MM.1S (cell line): ENCODE measurements around the gene FAM200B.

ENCODE experiments used
- DNase-seq: peaks from one replicate; pipeline ENCODE4 v3.0.0-alpha.2; 2015
- H2AFZ ChIP-seq: fragments of 300-600 bp; sonication (generic); 2 replicates; pipeline ENCODE4 v1.6.0; 2016; ENCODE audit warnings: antibody characterized with exemption, low read length
- H3F3A ChIP-seq: fragments of 300-600 bp; sonication (generic); 2 replicates; pipeline ENCODE4 v1.6.1; 2016; ENCODE audit warnings: mild to moderate bottlenecking, antibody characterized with exemption, low read length, moderate library complexity, mixed read lengths; ENCODE audit not compliant: insufficient read depth
- H3K27ac ChIP-seq: fragments of 300-600 bp; sonication (generic); 2 replicates; pipeline ENCODE4 v1.5.1; 2016; ENCODE audit warnings: mild to moderate bottlenecking, low read length
- H3K27me3 ChIP-seq: fragments of 300-600 bp; sonication (generic); replicated peaks from 2 replicates; pipeline ENCODE4 v1.6.0; 2016; ENCODE audit warnings: low read length; ENCODE audit not compliant: insufficient read depth
- H3K36me3 ChIP-seq: fragments of 300-600 bp; sonication (generic); replicated peaks from 2 replicates; pipeline ENCODE4 v1.6.1; 2016; ENCODE audit warnings: mild to moderate bottlenecking, low read length, mixed read lengths; ENCODE audit not compliant: insufficient read depth
- H3K4me1 ChIP-seq: fragments of 300-600 bp; sonication (generic); 2 replicates; pipeline ENCODE4 v1.6.1; 2016; ENCODE audit warnings: low read length, mixed read lengths
- H3K4me2 ChIP-seq: fragments of 300-600 bp; sonication (generic); 2 replicates; pipeline ENCODE4 v1.6.0; 2016; ENCODE audit warnings: low read depth, low read length
- H3K4me3 ChIP-seq: fragments of 300-600 bp; sonication (generic); 2 replicates; pipeline ENCODE4 v1.5.1; 2016; ENCODE audit warnings: low read length, mixed read lengths
- H3K79me2 ChIP-seq: fragments of 300-600 bp; sonication (generic); 2 replicates; pipeline ENCODE4 v1.6.1; 2016; ENCODE audit warnings: mixed run types, low read length, mixed read lengths
- H3K9ac ChIP-seq: fragments of 300-600 bp; sonication (generic); 2 replicates; pipeline ENCODE4 v1.6.1; 2016; ENCODE audit warnings: low read length, mixed read lengths
- H3K9me2 ChIP-seq: fragments of 300-600 bp; sonication (generic); replicated peaks from 2 replicates; pipeline ENCODE4 v1.6.1; 2016; ENCODE audit warnings: mild to moderate bottlenecking, low read length, mixed read lengths; ENCODE audit not compliant: insufficient read depth
- H3K9me3 ChIP-seq: fragments of 300-600 bp; sonication (generic); replicated peaks from 2 replicates; pipeline ENCODE4 v1.6.1; 2016; ENCODE audit warnings: mild to moderate bottlenecking, low read length, mixed read lengths; ENCODE audit not compliant: insufficient read depth
- H4K20me1 ChIP-seq: fragments of 300-600 bp; sonication (generic); 2 replicates; pipeline ENCODE4 v1.6.1; 2016; ENCODE audit warnings: mild to moderate bottlenecking, low read length, moderate library complexity, mixed read lengths; ENCODE audit not compliant: insufficient read depth
- EZH2 ChIP-seq: fragments of 300-600 bp; sonication (generic); optimal IDR thresholded peaks from 2 replicates; pipeline ENCODE3; 2017; ENCODE audit warnings: low read depth, mild to moderate bottlenecking, antibody characterized with exemption, low read length, mixed read lengths
- EZH2phosphoT487 ChIP-seq: fragments of 300-600 bp; sonication (generic); IDR thresholded peaks from 2 replicates; pipeline ENCODE4 v1.6.1; 2018; ENCODE audit warnings: antibody characterized with exemption, low read length
- TF ChIP-seq, protein P1 (sequence below): fragments of 300-600 bp; sonication (generic); IDR thresholded peaks from 2 replicates; pipeline ENCODE4 v1.5.1; 2016; ENCODE audit warnings: antibody characterized with exemption, low read length, mixed read lengths

Gene FAM200B

DNA sequence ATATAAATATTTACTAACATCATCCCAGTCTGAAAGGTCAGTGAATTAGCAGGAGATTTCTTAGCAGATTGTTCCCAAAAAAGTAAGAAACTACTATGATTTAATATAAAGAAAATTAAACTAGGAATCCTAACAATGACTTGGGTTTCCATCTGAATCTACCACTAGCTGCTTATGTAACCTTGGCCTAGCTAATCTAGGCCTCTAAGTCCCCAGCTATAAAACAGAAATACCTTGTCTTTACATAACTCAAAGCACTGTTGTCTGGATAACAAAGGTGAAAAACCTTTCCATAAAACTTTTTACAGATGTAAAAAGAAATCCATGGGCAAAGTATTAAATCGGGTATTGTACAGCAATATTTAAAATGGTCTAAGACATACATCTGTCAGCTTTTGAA lies 29.4 kb upstream of the FAM200B start:
- no peak for DNase-seq
- Histone ChIP-seq H3K27ac (no peak overlapping the region), H3K27me3 (no peaks in the 10 kb centered on the region), H3K4me1 (peaks cover 34% of the 10 kb centered on the region), H3K9me2 (no peaks in the 10 kb centered on the region), H3K4me3 (0 out of 2 replicates have a peak overlapping the region, but pooled peaks have one; percentile 16), H3K9me3 (no peaks in the 10 kb centered on the region), H3K79me2 (peaks cover 75% of the 10 kb centered on the region), H3K36me3 (no peaks in the 10 kb centered on the region), H2AFZ (no peak overlapping the region), H4K20me1 (no peaks in the 10 kb centered on the region; the same call in 1 of the 2 replicates), H3K4me2 (peak overlapping the region; percentile 98), H3K9ac (no peak overlapping the region), H3F3A (peaks cover 32% of the 10 kb centered on the region)
- TF ChIP-seq EZH2 (no peak), EZH2phosphoT487 (no peak)
- TF ChIP-seq, protein P1, sequence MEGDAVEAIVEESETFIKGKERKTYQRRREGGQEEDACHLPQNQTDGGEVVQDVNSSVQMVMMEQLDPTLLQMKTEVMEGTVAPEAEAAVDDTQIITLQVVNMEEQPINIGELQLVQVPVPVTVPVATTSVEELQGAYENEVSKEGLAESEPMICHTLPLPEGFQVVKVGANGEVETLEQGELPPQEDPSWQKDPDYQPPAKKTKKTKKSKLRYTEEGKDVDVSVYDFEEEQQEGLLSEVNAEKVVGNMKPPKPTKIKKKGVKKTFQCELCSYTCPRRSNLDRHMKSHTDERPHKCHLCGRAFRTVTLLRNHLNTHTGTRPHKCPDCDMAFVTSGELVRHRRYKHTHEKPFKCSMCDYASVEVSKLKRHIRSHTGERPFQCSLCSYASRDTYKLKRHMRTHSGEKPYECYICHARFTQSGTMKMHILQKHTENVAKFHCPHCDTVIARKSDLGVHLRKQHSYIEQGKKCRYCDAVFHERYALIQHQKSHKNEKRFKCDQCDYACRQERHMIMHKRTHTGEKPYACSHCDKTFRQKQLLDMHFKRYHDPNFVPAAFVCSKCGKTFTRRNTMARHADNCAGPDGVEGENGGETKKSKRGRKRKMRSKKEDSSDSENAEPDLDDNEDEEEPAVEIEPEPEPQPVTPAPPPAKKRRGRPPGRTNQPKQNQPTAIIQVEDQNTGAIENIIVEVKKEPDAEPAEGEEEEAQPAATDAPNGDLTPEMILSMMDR = no peak

GRCh38 chr4:15652841-15653240 lies 28.8 kb upstream of the FAM200B start:
- no peaks in the 10 kb centered on the region for H3K9me3 ChIP-seq
- no peaks in the 10 kb centered on the region for H4K20me1 ChIP-seq
- DNase-seq = no peak
- H3F3A ChIP-seq = peaks cover 32% of the 10 kb centered on the region
- peak overlapping the region; percentile 98 for H3K4me2 ChIP-seq
- H3K4me1 ChIP-seq = peaks cover 34% of the 10 kb centered on the region
- H2AFZ ChIP-seq = no peak overlapping the region
- no peaks in the 10 kb centered on the region for H3K9me2 ChIP-seq
- no peaks in the 10 kb centered on the region for H3K27me3 ChIP-seq
- H3K9ac ChIP-seq = peak overlapping the region; percentile 75; the same call in 1 of the 2 replicates
- peaks cover 69% of the 10 kb centered on the region for H3K79me2 ChIP-seq
- no peak overlapping the region for H3K27ac ChIP-seq
- TF ChIP-seq, protein P1 = no peak
- TF ChIP-seq EZH2phosphoT487 = no peak
- TF ChIP-seq EZH2 = no peak
- H3K4me3 ChIP-seq = peak overlapping the region; percentile 86
- H3K36me3 ChIP-seq = no peaks in the 10 kb centered on the region

DNA sequence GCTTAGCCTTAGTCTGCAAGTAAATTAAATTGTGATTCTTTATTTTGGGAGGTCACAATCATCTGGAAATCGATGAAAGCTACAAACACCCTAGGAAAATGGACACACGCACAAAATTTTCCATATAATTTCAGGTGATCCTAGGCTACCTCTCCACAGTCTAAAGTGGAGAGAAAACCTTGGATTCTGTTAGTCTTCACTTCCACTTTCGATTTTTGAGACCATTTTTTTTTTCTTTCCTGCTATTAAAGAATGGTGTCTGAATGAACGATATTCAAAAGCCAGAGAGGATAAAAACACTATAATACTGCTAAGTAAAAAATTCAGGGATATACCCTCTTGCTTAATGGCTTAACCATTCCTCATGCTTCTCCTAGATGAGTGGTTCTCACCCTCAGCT lies 28.2 kb upstream of the FAM200B start:
- peaks cover 63% of the 10 kb centered on the region for H3K79me2 ChIP-seq
- H3K27ac ChIP-seq = peak overlapping the region; percentile 44; the same call in 1 of the 2 replicates
- peak overlapping the region; percentile 75; the same call in 1 of the 2 replicates for H3K9ac ChIP-seq
- TF ChIP-seq, protein P1 = no peak
- no peak for TF ChIP-seq EZH2
- no peak for TF ChIP-seq EZH2phosphoT487
- no peaks in the 10 kb centered on the region for H3K9me2 ChIP-seq
- no peaks in the 10 kb centered on the region for H3K27me3 ChIP-seq
- no peaks in the 10 kb centered on the region for H4K20me1 ChIP-seq
- H3K9me3 ChIP-seq = no peaks in the 10 kb centered on the region
- H3K4me3 ChIP-seq = peak overlapping the region; percentile 86
- H3K4me2 ChIP-seq = peak overlapping the region; percentile 98
- H2AFZ ChIP-seq = no peak overlapping the region
- H3K36me3 ChIP-seq = no peaks in the 10 kb centered on the region
- DNase-seq = peak; percentile 44
- peaks cover 32% of the 10 kb centered on the region for H3F3A ChIP-seq
- peaks cover 34% of the 10 kb centered on the region for H3K4me1 ChIP-seq
